HepG2 (cell line): Measurements from ENCODE around the gene ABCC3. TPM values are rescaled to one million over a fixed set of nuclear protein-coding genes. Genes with fewer than 3 reads are reported as not detected.
A peak's percentile ranks its signal among the peaks of the same experiment; 100 is the strongest.

ENCODE experiments used
- HDAC1 ChIP-seq: sonication (generic); formaldehyde crosslinking; IDR thresholded peaks from 2 replicates; pipeline ENCODE4 v1.5.1; 2020; ENCODE audit warnings: mild to moderate bottlenecking, missing genetic modification reagents
- HES4 ChIP-seq: sonication (generic); formaldehyde crosslinking; IDR thresholded peaks from 2 replicates; pipeline ENCODE4 v1.9.0; 2021; ENCODE audit warnings: mild to moderate bottlenecking, missing genetic modification reagents, borderline replicate concordance
- HHEX ChIP-seq: IDR thresholded peaks from 2 replicates; pipeline ENCODE4 v1.6.1; 2016; ENCODE audit warnings: control low read depth
- PTBP1 ChIP-seq: fragments of 200-400 bp; formaldehyde crosslinking; IDR thresholded peaks from 2 replicates; pipeline ENCODE4 v1.6.1; 2018; ENCODE audit warnings: low read length, low read depth; ENCODE audit not compliant: poor library complexity, severe bottlenecking
- RAD21 ChIP-seq: fragments of 450-650 bp; formaldehyde crosslinking; IDR thresholded peaks from 2 replicates; pipeline ENCODE4 v1.5.0; 2020; ENCODE audit warnings: mild to moderate bottlenecking
- STAT5B ChIP-seq: sonication (generic); formaldehyde crosslinking; IDR thresholded peaks from 2 replicates; pipeline ENCODE4 v1.4.0; 2020; ENCODE audit warnings: missing genetic modification reagents
- ZMYM3 ChIP-seq: sonication (generic); formaldehyde crosslinking; IDR thresholded peaks from 2 replicates; pipeline ENCODE4 v1.5.1; 2020; ENCODE audit warnings: mild to moderate bottlenecking, missing genetic modification reagents
- ZNF160 ChIP-seq: sonication (generic); formaldehyde crosslinking; IDR thresholded peaks from 2 replicates; pipeline ENCODE4 v1.8.0; 2022; ENCODE audit warnings: mild to moderate bottlenecking, inconsistent platforms, missing genetic modification reagents
- ZNF235 ChIP-seq: sonication (generic); formaldehyde crosslinking; IDR thresholded peaks from 2 replicates; pipeline ENCODE4 v1.8.1; 2023; ENCODE audit warnings: mild to moderate bottlenecking, missing genetic modification reagents, borderline replicate concordance
- ZNF720 ChIP-seq: sonication (generic); formaldehyde crosslinking; IDR thresholded peaks from 2 replicates; pipeline ENCODE4 v1.4.0; 2020; ENCODE audit warnings: missing genetic modification reagents
- ZNF782 ChIP-seq: sonication (generic); formaldehyde crosslinking; IDR thresholded peaks from 2 replicates; pipeline ENCODE4 v1.4.0; 2020; ENCODE audit warnings: missing genetic modification reagents, mild to moderate bottlenecking, borderline replicate concordance
- polyA plus RNA-seq, 8 experiments: library from polyadenylated mRNA; depleted of rRNA in 3 of 8; stranded (reverse) in 7 of 8; unstranded in 1 of 8; fragments of >200 nt; fragmentation: Illumina TruSeq in 4 of 8; extraction: Trizol in 4 of 8; gene quantifications; 2 replicates each; pipeline versions ENCODE4 v1.2.1 to v1.2.3, GENCODE V29; 2011 to 2016; ENCODE audit warnings: low read depth in 4 of 8, missing spikeins in 1 of 8, mixed read lengths in 1 of 8; ENCODE audit not compliant: insufficient read depth in 1 of 8
- total RNA-seq, 5 experiments: library from RNA; depleted of rRNA; stranded (reverse); fragments of >200 nt; fragmentation: Illumina TruSeq; extraction: Trizol; gene quantifications; 2 replicates each; pipeline ENCODE4 v1.2.3, GENCODE V29; 2016; ENCODE audit warnings: low read depth in 1 of 5
- TF ChIP-seq, protein P1 (sequence below): sonication (generic); formaldehyde crosslinking; IDR thresholded peaks from 2 replicates; pipeline ENCODE4 v1.4.0; 2020; ENCODE audit warnings: low read depth, missing genetic modification reagents
- TF ChIP-seq, protein P2 (sequence below): sonication (generic); formaldehyde crosslinking; conservative IDR thresholded peaks from 2 replicates; pipeline ENCODE4 v1.4.0; 2020; ENCODE audit warnings: missing genetic modification reagents
- TF ChIP-seq, protein P3 (sequence below): sonication (generic); formaldehyde crosslinking; IDR thresholded peaks from 2 replicates; pipeline ENCODE4 v1.4.0; 2020; ENCODE audit warnings: mild to moderate bottlenecking, missing genetic modification reagents
- TF ChIP-seq, protein P4 (sequence below): IDR thresholded peaks from 2 replicates; pipeline ENCODE4 v1.4.0; 2020; ENCODE audit warnings: mild to moderate bottlenecking, missing genetic modification reagents
- TF ChIP-seq, protein P5 (sequence below): fragments of 450-650 bp; IDR thresholded peaks from 2 replicates; pipeline ENCODE4 v1.6.1; 2017; ENCODE audit warnings: mild to moderate bottlenecking

Gene ABCC3
- total and polyA plus RNA-seq, 2 of the 13 experiments (the other 11 are each of a cell fraction or from before 2014, with no cell fraction given), result 25.2 to 50.7 TPM

DNA sequence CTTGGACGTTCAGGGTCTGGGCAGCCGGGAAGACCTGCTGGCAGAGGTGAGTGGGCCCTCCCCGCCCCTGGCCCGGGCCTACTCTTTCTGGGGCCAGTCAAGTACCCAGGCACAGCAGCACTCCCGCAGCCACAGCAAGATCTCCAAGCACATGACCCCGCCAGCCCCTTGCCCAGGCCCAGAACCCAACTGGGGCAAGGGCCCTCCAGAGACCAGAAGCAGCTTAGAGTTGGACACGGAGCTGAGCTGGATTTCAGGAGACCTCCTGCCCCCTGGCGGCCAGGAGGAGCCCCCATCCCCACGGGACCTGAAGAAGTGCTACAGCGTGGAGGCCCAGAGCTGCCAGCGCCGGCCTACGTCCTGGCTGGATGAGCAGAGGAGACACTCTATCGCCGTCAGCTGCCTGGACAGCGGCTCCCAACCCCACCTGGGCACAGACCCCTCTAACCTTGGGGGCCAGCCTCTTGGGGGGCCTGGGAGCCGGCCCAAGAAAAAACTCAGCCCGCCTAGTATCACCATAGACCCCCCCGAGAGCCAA lies 8.6 kb upstream of the ABCC3 start (continued):
- TF ChIP-seq, protein P1, sequence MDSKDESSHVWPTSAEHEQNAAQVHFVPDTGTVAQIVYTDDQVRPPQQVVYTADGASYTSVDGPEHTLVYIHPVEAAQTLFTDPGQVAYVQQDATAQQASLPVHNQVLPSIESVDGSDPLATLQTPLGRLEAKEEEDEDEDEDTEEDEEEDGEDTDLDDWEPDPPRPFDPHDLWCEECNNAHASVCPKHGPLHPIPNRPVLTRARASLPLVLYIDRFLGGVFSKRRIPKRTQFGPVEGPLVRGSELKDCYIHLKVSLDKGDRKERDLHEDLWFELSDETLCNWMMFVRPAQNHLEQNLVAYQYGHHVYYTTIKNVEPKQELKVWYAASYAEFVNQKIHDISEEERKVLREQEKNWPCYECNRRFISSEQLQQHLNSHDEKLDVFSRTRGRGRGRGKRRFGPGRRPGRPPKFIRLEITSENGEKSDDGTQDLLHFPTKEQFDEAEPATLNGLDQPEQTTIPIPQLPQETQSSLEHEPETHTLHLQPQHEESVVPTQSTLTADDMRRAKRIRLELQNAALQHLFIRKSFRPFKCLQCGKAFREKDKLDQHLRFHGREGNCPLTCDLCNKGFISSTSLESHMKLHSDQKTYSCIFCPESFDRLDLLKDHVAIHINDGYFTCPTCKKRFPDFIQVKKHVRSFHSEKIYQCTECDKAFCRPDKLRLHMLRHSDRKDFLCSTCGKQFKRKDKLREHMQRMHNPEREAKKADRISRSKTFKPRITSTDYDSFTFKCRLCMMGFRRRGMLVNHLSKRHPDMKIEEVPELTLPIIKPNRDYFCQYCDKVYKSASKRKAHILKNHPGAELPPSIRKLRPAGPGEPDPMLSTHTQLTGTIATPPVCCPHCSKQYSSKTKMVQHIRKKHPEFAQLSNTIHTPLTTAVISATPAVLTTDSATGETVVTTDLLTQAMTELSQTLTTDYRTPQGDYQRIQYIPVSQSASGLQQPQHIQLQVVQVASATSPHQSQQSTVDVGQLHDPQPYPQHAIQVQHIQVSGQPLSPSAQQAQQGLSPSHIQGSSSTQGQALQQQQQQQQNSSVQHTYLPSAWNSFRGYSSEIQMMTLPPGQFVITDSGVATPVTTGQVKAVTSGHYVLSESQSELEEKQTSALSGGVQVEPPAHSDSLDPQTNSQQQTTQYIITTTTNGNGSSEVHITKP (CRISPR knock-in tag), result no peak
- TF ChIP-seq, protein P2, sequence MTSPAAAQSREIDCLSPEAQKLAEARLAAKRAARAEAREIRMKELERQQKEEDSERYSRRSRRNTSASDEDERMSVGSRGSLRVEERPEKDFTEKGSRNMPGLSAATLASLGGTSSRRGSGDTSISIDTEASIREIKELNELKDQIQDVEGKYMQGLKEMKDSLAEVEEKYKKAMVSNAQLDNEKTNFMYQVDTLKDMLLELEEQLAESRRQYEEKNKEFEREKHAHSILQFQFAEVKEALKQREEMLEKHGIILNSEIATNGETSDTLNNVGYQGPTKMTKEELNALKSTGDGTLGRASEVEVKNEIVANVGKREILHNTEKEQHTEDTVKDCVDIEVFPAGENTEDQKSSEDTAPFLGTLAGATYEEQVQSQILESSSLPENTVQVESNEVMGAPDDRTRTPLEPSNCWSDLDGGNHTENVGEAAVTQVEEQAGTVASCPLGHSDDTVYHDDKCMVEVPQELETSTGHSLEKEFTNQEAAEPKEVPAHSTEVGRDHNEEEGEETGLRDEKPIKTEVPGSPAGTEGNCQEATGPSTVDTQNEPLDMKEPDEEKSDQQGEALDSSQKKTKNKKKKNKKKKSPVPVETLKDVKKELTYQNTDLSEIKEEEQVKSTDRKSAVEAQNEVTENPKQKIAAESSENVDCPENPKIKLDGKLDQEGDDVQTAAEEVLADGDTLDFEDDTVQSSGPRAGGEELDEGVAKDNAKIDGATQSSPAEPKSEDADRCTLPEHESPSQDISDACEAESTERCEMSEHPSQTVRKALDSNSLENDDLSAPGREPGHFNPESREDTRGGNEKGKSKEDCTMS, result no peak
- TF ChIP-seq, protein P3, sequence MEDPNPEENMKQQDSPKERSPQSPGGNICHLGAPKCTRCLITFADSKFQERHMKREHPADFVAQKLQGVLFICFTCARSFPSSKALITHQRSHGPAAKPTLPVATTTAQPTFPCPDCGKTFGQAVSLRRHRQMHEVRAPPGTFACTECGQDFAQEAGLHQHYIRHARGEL (CRISPR knock-in tag), result no peak
- TF ChIP-seq, protein P4, sequence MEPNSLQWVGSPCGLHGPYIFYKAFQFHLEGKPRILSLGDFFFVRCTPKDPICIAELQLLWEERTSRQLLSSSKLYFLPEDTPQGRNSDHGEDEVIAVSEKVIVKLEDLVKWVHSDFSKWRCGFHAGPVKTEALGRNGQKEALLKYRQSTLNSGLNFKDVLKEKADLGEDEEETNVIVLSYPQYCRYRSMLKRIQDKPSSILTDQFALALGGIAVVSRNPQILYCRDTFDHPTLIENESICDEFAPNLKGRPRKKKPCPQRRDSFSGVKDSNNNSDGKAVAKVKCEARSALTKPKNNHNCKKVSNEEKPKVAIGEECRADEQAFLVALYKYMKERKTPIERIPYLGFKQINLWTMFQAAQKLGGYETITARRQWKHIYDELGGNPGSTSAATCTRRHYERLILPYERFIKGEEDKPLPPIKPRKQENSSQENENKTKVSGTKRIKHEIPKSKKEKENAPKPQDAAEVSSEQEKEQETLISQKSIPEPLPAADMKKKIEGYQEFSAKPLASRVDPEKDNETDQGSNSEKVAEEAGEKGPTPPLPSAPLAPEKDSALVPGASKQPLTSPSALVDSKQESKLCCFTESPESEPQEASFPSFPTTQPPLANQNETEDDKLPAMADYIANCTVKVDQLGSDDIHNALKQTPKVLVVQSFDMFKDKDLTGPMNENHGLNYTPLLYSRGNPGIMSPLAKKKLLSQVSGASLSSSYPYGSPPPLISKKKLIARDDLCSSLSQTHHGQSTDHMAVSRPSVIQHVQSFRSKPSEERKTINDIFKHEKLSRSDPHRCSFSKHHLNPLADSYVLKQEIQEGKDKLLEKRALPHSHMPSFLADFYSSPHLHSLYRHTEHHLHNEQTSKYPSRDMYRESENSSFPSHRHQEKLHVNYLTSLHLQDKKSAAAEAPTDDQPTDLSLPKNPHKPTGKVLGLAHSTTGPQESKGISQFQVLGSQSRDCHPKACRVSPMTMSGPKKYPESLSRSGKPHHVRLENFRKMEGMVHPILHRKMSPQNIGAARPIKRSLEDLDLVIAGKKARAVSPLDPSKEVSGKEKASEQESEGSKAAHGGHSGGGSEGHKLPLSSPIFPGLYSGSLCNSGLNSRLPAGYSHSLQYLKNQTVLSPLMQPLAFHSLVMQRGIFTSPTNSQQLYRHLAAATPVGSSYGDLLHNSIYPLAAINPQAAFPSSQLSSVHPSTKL (CRISPR knock-in tag), result peak; percentile 49; the same call in 1 of the 2 replicates
- TF ChIP-seq STAT5B (CRISPR knock-in tag), result peak; percentile 27; the same call in 1 of the 2 replicates
- TF ChIP-seq HES4 (CRISPR knock-in tag), result no peak
- TF ChIP-seq ZNF720 (CRISPR knock-in tag), result no peak
- TF ChIP-seq, protein P5, sequence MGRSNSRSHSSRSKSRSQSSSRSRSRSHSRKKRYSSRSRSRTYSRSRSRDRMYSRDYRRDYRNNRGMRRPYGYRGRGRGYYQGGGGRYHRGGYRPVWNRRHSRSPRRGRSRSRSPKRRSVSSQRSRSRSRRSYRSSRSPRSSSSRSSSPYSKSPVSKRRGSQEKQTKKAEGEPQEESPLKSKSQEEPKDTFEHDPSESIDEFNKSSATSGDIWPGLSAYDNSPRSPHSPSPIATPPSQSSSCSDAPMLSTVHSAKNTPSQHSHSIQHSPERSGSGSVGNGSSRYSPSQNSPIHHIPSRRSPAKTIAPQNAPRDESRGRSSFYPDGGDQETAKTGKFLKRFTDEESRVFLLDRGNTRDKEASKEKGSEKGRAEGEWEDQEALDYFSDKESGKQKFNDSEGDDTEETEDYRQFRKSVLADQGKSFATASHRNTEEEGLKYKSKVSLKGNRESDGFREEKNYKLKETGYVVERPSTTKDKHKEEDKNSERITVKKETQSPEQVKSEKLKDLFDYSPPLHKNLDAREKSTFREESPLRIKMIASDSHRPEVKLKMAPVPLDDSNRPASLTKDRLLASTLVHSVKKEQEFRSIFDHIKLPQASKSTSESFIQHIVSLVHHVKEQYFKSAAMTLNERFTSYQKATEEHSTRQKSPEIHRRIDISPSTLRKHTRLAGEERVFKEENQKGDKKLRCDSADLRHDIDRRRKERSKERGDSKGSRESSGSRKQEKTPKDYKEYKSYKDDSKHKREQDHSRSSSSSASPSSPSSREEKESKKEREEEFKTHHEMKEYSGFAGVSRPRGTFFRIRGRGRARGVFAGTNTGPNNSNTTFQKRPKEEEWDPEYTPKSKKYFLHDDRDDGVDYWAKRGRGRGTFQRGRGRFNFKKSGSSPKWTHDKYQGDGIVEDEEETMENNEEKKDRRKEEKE, result no peak
- TF ChIP-seq RAD21 (CRISPR knock-in tag), result peak; percentile 97
- TF ChIP-seq HHEX (CRISPR knock-in tag), result no peak
- 0 out of 2 replicates have a peak, but pooled peaks have one; percentile 37 for TF ChIP-seq ZNF235
- peak; percentile 71 for TF ChIP-seq HDAC1 (CRISPR knock-in tag)
- peak; percentile 61; the same call in 1 of the 2 replicates for TF ChIP-seq ZMYM3 (CRISPR knock-in tag)
- no peak for TF ChIP-seq ZNF160 (CRISPR knock-in tag)
- peak; percentile 86; the same call in 1 of the 2 replicates for TF ChIP-seq ZNF782 (CRISPR knock-in tag)
- TF ChIP-seq PTBP1, result no peak
